SU-DHL-6 (cell line): ENCODE results near the gene GH1.

Experiments
- EZH2phosphoT487 ChIP-seq: fragments of 200-600 bp; sonication (generic), shearing (Covaris generic); conservative IDR thresholded peaks from 2 replicates; pipeline ENCODE4 v1.6.1; 2018; ENCODE audit warnings: mild to moderate bottlenecking, antibody characterized with exemption, low read length, moderate library complexity, mixed read lengths
- TF ChIP-seq, protein P1 (sequence below): fragments of 200-600 bp; sonication (generic); IDR thresholded peaks from one replicate; pipeline ENCODE4 v1.5.1; 2017; ENCODE audit warnings: antibody characterized with exemption, mild to moderate bottlenecking, low read length, moderate library complexity; ENCODE audit not compliant: insufficient read depth, poor library complexity, severe bottlenecking

- TF ChIP-seq, protein P1, sequence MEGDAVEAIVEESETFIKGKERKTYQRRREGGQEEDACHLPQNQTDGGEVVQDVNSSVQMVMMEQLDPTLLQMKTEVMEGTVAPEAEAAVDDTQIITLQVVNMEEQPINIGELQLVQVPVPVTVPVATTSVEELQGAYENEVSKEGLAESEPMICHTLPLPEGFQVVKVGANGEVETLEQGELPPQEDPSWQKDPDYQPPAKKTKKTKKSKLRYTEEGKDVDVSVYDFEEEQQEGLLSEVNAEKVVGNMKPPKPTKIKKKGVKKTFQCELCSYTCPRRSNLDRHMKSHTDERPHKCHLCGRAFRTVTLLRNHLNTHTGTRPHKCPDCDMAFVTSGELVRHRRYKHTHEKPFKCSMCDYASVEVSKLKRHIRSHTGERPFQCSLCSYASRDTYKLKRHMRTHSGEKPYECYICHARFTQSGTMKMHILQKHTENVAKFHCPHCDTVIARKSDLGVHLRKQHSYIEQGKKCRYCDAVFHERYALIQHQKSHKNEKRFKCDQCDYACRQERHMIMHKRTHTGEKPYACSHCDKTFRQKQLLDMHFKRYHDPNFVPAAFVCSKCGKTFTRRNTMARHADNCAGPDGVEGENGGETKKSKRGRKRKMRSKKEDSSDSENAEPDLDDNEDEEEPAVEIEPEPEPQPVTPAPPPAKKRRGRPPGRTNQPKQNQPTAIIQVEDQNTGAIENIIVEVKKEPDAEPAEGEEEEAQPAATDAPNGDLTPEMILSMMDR: no peak
- TF ChIP-seq EZH2phosphoT487: no peak
Measured at GRCh38 chr17:63925615-63926014, 7.0 kb upstream of the GH1 start.
